AG09309 (cell line): Measurements from ENCODE around the gene PRCD.

Experiments
- DNase-seq: peaks from one replicate; pipeline ENCODE4 v3.0.0-alpha.2; 2010; ENCODE audit warnings: low read depth
- H3K4me3 ChIP-seq: 2 replicates; pipeline ENCODE4 v1.5.1; 2011; ENCODE audit warnings: mild to moderate bottlenecking, low read depth, low read length, moderate library complexity; ENCODE audit not compliant: control insufficient read depth
- CTCF ChIP-seq: IDR thresholded peaks from 2 replicates; pipeline ENCODE4 v1.5.1; 2011; ENCODE audit warnings: mild to moderate bottlenecking, low read depth, low read length, inconsistent platforms; ENCODE audit not compliant: insufficient read depth, control insufficient read depth; ENCODE audit errors: missing control alignments

Gene PRCD

GRCh38 chr17:76565728-76566612, 26.1 kb downstream of the PRCD start:
- no peak for TF ChIP-seq CTCF
- DNase-seq, result no peak
- H3K4me3 ChIP-seq, result no peak overlapping the region

DNA sequence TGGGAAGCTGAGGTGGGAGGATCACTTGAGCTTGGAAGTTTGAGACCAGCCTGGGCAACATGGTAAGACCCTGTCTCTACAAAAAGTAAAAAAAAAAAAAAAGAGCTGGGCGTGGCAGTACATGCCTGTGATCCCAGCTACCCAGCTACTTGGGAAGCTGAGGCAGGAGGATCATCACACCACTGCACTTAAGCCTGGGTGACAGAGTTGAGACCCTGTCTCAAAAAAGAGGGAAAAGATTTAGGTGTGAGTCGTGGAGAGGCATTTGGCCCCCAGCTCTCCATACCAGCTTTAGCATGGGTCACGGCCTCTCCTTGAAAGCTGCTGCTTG, 26.7 kb downstream of the PRCD start:
- DNase-seq, result no peak
- no peak overlapping the region for H3K4me3 ChIP-seq
- TF ChIP-seq CTCF, result no peak

DNA sequence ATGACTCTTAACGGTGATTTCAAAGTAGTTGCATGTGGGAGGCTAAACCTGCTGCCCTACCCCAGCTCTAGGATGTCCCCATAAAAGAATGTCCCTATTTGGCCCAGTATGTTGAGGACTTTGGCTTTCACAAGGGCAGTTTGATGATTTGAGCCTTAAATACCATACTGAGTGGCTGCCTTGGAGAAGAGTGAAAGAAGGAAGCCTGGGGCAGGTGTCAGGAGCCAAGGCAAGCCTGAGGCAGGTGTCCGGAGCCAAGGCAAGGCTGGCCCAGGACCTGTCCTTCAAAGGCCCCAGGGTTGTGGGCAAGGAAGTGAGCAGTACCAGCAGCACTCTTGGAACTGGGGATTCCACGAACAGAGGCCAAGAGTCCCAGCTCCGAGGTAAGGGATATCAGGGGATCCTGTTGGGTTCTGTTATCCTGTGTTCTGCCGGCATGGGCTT, 27.2 kb downstream of the PRCD start:
- TF ChIP-seq CTCF, result no peak
- no peak for DNase-seq
- H3K4me3 ChIP-seq, result no peak overlapping the region

DNA sequence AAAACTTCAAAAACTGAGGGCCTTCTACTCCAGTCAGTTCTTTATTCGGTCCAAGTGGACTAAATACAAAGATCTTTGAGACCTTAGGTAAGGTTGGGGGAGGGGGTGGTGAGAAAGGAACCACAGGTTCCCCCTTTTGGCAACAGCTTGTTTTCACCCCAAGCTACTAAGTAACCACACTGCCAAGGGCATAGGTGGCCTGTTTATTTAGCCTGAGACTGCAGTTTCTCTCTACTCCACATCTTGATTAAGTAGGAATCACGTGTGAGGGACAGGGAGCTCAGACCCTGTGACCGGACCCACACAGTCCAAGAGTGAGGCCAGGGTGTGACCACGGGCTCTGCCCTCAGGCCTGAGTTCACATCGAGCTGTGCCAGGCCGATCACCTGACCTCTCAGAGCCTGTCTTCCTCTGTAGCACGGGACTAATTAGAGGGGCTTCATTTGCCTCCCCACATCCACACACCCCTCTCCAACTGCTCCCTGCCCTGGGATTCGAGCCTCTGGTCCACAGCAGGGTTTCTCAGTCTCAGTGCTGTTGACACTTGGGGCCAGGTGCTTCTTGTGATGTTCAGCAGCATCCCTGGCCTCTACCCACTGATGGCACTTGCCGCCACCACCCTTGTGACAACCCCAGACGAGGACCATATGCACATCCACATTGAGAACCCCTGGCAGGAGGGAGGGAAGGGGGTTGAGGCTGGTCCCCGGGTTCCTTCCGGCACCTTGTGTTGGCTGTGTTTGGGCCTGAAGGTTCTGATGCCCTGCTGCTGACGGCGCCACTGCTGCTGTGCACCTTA, 28.0 kb downstream of the PRCD start:
- TF ChIP-seq CTCF, result no peak

DNA sequence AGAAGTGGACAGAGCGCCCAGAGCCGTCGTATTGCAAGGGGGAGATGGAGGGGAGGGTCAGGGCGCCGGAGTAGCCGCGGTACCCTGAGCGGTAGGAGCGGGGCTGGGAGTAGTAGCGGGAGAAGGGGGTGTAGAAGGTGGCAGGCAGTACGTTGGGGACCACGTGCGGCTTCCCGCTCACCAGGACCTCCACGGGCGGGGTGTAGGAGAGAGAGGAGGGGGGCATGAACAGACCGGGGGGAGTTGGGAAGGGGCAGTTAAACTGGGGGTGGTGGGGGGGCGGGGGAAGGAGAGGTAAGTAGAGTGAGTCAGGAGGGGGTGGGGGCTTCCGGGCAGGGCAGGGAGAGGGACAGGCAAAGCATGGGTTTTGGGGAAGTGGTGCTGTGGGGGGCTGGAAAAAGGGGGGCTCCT, 29.0 kb downstream of the PRCD start:
- no peak for DNase-seq
- TF ChIP-seq CTCF, result no peak

More for the DNA sequence above, 28.0 kb downstream of the PRCD start:
- H3K4me3 ChIP-seq, result no peak overlapping the region
- no peak for DNase-seq

GRCh38 chr17:76569607-76570279, 29.9 kb downstream of the PRCD start:
- no peak for DNase-seq
- no peak overlapping the region for H3K4me3 ChIP-seq
- no peak for TF ChIP-seq CTCF

More for the DNA sequence above, 29.0 kb downstream of the PRCD start:
- no peak overlapping the region for H3K4me3 ChIP-seq
